Activated T-helper 2 cell treated with anti-CD3 and anti-CD28 coated beads, Interferon-gamma antibody, Interleukin-2, Interleukin-4, amounts not matched to agents 10 μg/mL and 5 μg/mL and 100 μg/mL, durations not matched to agents 14 hours and 24 hours and 36 hours (primary cell): ENCODE results near the gene WDR54. TPM values are rescaled to one million over a fixed set of nuclear protein-coding genes. Genes with fewer than 3 reads are reported as not detected.

ENCODE experiments used
- DNase-seq: peaks from one replicate; pipeline ENCODE4 v3.0.0; 2021; ENCODE audit warnings: low spot score
- H3K27ac Mint-ChIP-seq: one replicate; pipeline ENCODE4 v1.8.0; 2021; ENCODE audit warnings: mixed read lengths
- H3K27me3 Mint-ChIP-seq: one replicate; pipeline ENCODE4 v1.8.0; 2021; ENCODE audit warnings: low read depth, mixed read lengths
- H3K36me3 Mint-ChIP-seq: one replicate; pipeline ENCODE4 v1.8.0; 2021; ENCODE audit warnings: low read depth, mixed read lengths
- H3K4me1 Mint-ChIP-seq: one replicate; pipeline ENCODE4 v1.8.0; 2021; ENCODE audit warnings: low read depth, mixed read lengths
- H3K4me3 Mint-ChIP-seq: one replicate; pipeline ENCODE4 v1.8.0; 2021; ENCODE audit warnings: low read depth, mild to moderate bottlenecking, moderate library complexity, mixed read lengths
- H3K9me3 Mint-ChIP-seq: one replicate; pipeline ENCODE4 v1.8.0; 2021; ENCODE audit warnings: mixed read lengths
- intact Hi-C: fragments of 100-400 bp; cut with micrococcal nuclease; formaldehyde crosslinking; loops from one replicate; pipeline ENCODE4 v1.15.1; 2023
- total RNA-seq: library from RNA; stranded (reverse); gene quantifications from 2 replicates; pipeline ENCODE4 v1.2.3, GENCODE V29; 2022

The WDR54 gene
- total RNA-seq, 1 donor from 2014 or later, result 78.0 TPM

DNA sequence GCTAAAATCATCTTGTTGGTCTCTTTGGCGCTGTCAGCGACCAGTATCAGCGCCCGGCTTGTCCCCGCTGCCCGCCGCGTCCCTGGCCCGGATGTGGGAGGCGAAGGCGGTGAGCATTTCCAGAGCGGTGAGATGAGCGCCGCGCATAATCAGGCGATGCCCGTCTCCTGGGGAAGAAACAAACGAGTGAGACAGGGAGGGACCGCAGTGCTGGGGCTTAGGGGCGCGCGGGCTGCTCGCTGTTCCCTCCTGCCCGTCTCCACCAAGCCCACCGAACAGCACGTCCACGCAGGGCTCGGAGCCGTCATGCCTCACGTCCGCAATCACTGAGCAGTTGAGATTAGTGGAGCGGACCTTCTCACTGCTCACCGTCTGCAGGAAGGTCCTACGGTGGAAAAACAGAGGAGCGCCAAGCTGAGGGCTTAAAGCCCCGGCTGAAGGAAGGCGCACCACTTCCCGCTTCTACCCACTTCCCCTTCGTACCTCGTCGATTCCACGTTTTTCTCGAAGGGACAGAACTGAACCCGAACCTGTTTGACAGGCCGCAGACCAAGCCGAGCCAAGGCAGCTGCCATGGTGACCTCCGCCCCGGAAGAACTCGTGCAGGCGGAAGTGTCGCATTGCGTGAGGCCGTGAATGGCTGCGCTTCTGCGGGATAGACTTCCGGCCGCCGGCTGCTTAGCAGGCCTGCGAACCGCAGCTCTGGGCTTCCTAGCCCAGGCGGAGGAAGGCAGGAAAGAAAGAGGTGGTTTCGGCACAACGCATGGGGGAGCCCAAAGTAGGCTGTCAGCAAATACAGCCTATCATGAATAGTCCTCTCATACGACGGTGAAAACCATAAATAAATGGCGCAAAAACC is 50.8 kb downstream of the WDR54 start, which contains the start of gene MRPL53:
Gene MRPL53, minus strand, starts transcription at position 595 of the 859 bp plus-strand sequence. Its CDS starts 20 bp downstream, at position 575.
- Mint-ChIP-seq H3K9me3 (no peaks in the 10 kb centered on the region), H3K4me1 (peaks cover 25% of the 10 kb centered on the region), H3K27me3 (no peaks in the 10 kb centered on the region), H3K36me3 (peaks cover 48% of the 10 kb centered on the region), H3K27ac (peak within 1 kb of the TSS; percentile 98), H3K4me3 (peak within 1 kb of the TSS; percentile 97)
- intact Hi-C loops, result loop anchor here (1.0 kb wide), 2 partner anchors 11 to 14 kb away; partner anchors contain the start of genes TTC31 and WBP1
- DNase-seq, result peak; percentile 95

DNA sequence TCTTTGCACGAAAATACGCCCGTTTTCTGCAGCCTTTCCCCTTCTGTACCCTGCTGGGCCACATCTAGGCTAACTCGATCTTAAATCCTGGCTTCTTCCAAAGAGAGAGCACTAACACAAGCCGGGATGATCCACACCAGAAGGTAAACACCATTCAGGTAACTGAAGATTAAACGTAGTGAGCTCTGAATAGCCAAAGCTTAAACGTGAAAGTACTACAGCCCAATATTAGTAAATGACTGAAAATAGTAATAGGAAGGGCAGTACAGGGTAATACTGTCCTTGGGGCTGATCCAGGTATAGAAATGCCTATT is 51.4 kb downstream of the WDR54 start:
- H3K27ac Mint-ChIP-seq, result peak overlapping the region; percentile 98
- intact Hi-C loops, result loop anchor here (1.0 kb wide), 2 partner anchors 10 to 15 kb away; partner anchors contain the start of genes TTC31 and WBP1
- peaks cover 25% of the 10 kb centered on the region for H3K4me1 Mint-ChIP-seq
- no peak for DNase-seq
- peaks cover 52% of the 10 kb centered on the region for H3K36me3 Mint-ChIP-seq
- no peaks in the 10 kb centered on the region for H3K9me3 Mint-ChIP-seq
- no peaks in the 10 kb centered on the region for H3K27me3 Mint-ChIP-seq
- peak overlapping the region; percentile 97 for H3K4me3 Mint-ChIP-seq

GRCh38 chr2:74474481-74474880 is 53.0 kb downstream of the WDR54 start:
- Mint-ChIP-seq H3K4me1 (peaks cover 27% of the 10 kb centered on the region), H3K36me3 (peaks cover 57% of the 10 kb centered on the region), H3K27me3 (no peaks in the 10 kb centered on the region), H3K9me3 (no peaks in the 10 kb centered on the region), H3K4me3 (peak overlapping the region; percentile 39), H3K27ac (no peak overlapping the region)
- DNase-seq, result no peak
- intact Hi-C loops, result no loop called here

GRCh38 chr2:74474899-74475298 is 53.4 kb downstream of the WDR54 start:
- Mint-ChIP-seq H3K27ac (no peak overlapping the region), H3K9me3 (no peaks in the 10 kb centered on the region), H3K36me3 (peaks cover 58% of the 10 kb centered on the region), H3K4me3 (no peak overlapping the region), H3K27me3 (no peaks in the 10 kb centered on the region), H3K4me1 (peaks cover 25% of the 10 kb centered on the region)
- no peak for DNase-seq
- intact Hi-C loops, result no loop called here

Other genes with a start within 250 kb of the WDR54 start
- gene MOB1A, start 242.9 kb upstream of the WDR54 start, total RNA-seq, result 208 and 215 TPM in 2 replicates
- gene MTHFD2, start 223.1 kb upstream of the WDR54 start, total RNA-seq, result 371 and 381 TPM in 2 replicates
- 1.2 and 1.8 TPM in 2 replicates for gene SLC4A5, start 78.3 kb upstream of the WDR54 start, total RNA-seq
- gene DCTN1, start 41.4 kb upstream of the WDR54 start, total RNA-seq, result 91.1 and 104 TPM in 2 replicates
- gene C2orf81, start 111 bp upstream of the WDR54 start, total RNA-seq, result 1.6 and 1.9 TPM in 2 replicates
- gene RTKN, start 20.2 kb downstream of the WDR54 start, total RNA-seq, result 2.2 and 3.9 TPM in 2 replicates
- gene INO80B, start 33.4 kb downstream of the WDR54 start, total RNA-seq, result 45.2 and 48.5 TPM in 2 replicates
- 38.6 and 40.7 TPM in 2 replicates for gene WBP1, start 36.7 kb downstream of the WDR54 start, total RNA-seq
- gene MOGS, start 43.7 kb downstream of the WDR54 start, total RNA-seq, result 83.2 and 86.4 TPM in 2 replicates
- 102 and 110 TPM in 2 replicates for gene MRPL53, start 51.0 kb downstream of the WDR54 start, total RNA-seq
- 25.1 and 26.9 TPM in 2 replicates for gene CCDC142, start 61.3 kb downstream of the WDR54 start, total RNA-seq
- gene TTC31, start 61.4 kb downstream of the WDR54 start, total RNA-seq, result 35.1 and 35.9 TPM in 2 replicates
- gene LBX2, start 77.9 kb downstream of the WDR54 start, total RNA-seq, result 1.6 and 2.2 TPM in 2 replicates
- gene PCGF1, start 86.0 kb downstream of the WDR54 start, total RNA-seq, result 36.5 and 39.7 TPM in 2 replicates
- 0.82 and 0.92 TPM in 2 replicates for gene TLX2, start 92.7 kb downstream of the WDR54 start, total RNA-seq
- gene DQX1, start 104.5 kb downstream of the WDR54 start, total RNA-seq, result 0.39 and 0.94 TPM in 2 replicates
- gene AUP1, start 108.0 kb downstream of the WDR54 start, total RNA-seq, result 155 TPM in 2 replicates
- gene HTRA2, start 108.2 kb downstream of the WDR54 start, total RNA-seq, result 61.5 and 64.1 TPM in 2 replicates
- 1.7 and 2.1 TPM in 2 replicates for gene LOXL3, start 132.2 kb downstream of the WDR54 start, total RNA-seq
- 41.0 and 41.4 TPM in 2 replicates for gene DOK1, start 133.0 kb downstream of the WDR54 start, total RNA-seq
- not detected in 2 replicates for gene M1AP, start 226.6 kb downstream of the WDR54 start, total RNA-seq
- gene SEMA4F, start 232.5 kb downstream of the WDR54 start, total RNA-seq, result 5.5 and 7.1 TPM in 2 replicates